AG09319 (cell line): Measurements from ENCODE around the gene MIF4GD.

Experiments
- DNase-seq: peaks from one replicate; pipeline ENCODE4 v3.0.0-alpha.2; 2010; ENCODE audit warnings: low read depth; ENCODE audit errors: extremely low read depth
- CTCF ChIP-seq: IDR thresholded peaks from 2 replicates; pipeline ENCODE4 v1.5.1; 2011; ENCODE audit warnings: low read depth, mild to moderate bottlenecking, inconsistent platforms, low read length, moderate library complexity

Gene MIF4GD

GRCh38 chr17:75250009-75250471 lies 21.0 kb downstream of the MIF4GD start:
- no peak for TF ChIP-seq CTCF
- no peak for DNase-seq

- no peak for DNase-seq
- no peak for TF ChIP-seq CTCF
These were observed 21.5 kb downstream of the MIF4GD start for GRCh38 chr17:75249564-75249963.

- TF ChIP-seq CTCF, result no peak
- no peak for DNase-seq
These were observed 24.6 kb downstream of the MIF4GD start for GRCh38 chr17:75246404-75246803.

GRCh38 chr17:75245011-75245410 lies 26.0 kb downstream of the MIF4GD start:
- no peak for DNase-seq

GRCh38 chr17:75244133-75244866 lies 26.7 kb downstream of the MIF4GD start:
- DNase-seq, result no peak

More at GRCh38 chr17:75245011-75245410, 26.0 kb downstream of the MIF4GD start:
- no peak for TF ChIP-seq CTCF

GRCh38 chr17:75242461-75243042 lies 28.5 kb downstream of the MIF4GD start:
- no peak for DNase-seq
- TF ChIP-seq CTCF, result no peak

More at GRCh38 chr17:75244133-75244866, 26.7 kb downstream of the MIF4GD start:
- TF ChIP-seq CTCF, result no peak

- no peak for TF ChIP-seq CTCF
These were observed 29.0 kb downstream of the MIF4GD start for GRCh38 chr17:75241996-75242460.

More at GRCh38 chr17:75241996-75242460, 29.0 kb downstream of the MIF4GD start:
- DNase-seq, result no peak
